ENCODE results near the gene MALL.
"Not testable (repeated sequence)": the region's sequence is repeated elsewhere in the genome, so short reads cannot be mapped to it uniquely, and the experiment has no call there.

MALL gene

GRCh38 chr2:110049769-110050168, 65.9 kb downstream of the MALL start:
- DNase-seq, result not testable (repeated sequence)

DNA sequence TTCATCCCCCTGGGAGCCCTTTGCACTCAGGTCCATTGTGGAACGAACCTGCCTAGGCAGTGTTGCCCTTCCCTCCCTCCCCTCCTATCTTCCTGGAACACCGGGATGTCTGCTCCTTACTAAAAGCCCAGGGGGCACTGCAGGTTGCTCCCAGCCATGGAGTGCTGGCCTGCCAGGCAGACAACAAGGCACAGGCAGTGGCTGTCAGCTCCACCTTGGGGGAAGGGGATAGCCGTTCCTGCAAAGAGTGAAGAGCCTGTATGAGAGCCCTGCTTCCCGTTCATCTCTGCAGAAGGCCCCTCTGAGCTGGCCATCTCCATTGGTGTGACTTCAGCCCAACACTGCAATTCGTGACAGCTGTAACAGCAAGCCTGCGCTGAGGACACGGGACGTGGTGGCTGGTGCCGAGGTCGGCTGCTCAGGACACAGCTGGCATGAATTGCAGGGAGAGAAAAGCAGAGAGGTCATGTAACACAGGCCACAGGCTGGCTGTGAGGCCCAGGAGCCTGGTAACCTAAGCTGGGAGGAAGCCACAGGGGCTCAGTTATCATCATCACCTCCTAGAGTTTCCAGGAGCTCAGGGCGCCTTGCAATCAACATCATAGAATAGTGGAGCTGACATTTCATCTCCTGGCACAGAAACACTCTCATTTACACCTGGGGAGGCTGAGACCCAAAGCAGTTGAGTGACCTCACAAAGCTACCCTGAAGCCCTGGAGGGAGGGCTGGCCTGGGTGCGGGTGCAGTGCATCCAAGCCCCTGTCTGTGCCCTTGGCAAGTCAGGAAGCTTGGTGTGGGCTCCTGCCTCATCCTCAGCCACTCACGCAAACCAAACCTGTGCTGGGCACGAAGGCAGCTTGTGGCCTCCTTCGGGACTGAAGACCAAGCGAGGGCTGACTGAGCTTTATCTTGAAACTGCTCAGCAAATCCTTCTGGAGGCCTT, 67.1 kb downstream of the MALL start:
- not testable (repeated sequence) for DNase-seq

- DNase-seq, result not testable (repeated sequence)
Observed at GRCh38 chr2:110047225-110047624, 68.4 kb downstream of the MALL start.

- DNase-seq, result not testable (repeated sequence)
Observed at GRCh38 chr2:110041941-110042660, 73.5 kb downstream of the MALL start.

- not testable (repeated sequence) for DNase-seq
Observed at GRCh38 chr2:110037336-110037735, 78.3 kb downstream of the MALL start.

GRCh38 chr2:110035384-110035783, 80.2 kb downstream of the MALL start:
- not testable (repeated sequence) for DNase-seq

GRCh38 chr2:110034935-110035334, 80.7 kb downstream of the MALL start:
- DNase-seq, result not testable (repeated sequence)
